Motor neuron (in vitro differentiated cells): ENCODE results near the gene OR11G2. TPM values are rescaled to one million over a fixed set of nuclear protein-coding genes. Genes with fewer than 3 reads are reported as not detected.
"Not testable (repeated sequence)": the region's sequence is repeated elsewhere in the genome, so short reads cannot be mapped to it uniquely, and the experiment has no call there.

Experiments used
- ATAC-seq, 8 experiments: fragments of 200-7000 bp; cut with Tn5 transposase; replicated peaks in 6 of 8; 2 replicates each; pipeline ENCODE4 v1.8.0; 2021; ENCODE audit warnings: mild to moderate bottlenecking in 8 of 8, moderate library complexity in 8 of 8
- H3K27ac ChIP-seq, 2 donors: fragments of 250-450 bp; sonication (Bioruptor Pico); 2 replicates each; pipeline ENCODE4 v1.9.0; 2021; ENCODE audit warnings: antibody characterized with exemption in 2 of 2, mild to moderate bottlenecking in 2 of 2, moderate library complexity in 1 of 2
- H3K4me1 ChIP-seq, 2 donors: fragments of 250-450 bp; sonication (Bioruptor Pico); replicated peaks in 1 of 2; 2 replicates each; pipeline ENCODE4 v1.6.1; 2021; ENCODE audit warnings: antibody characterized with exemption in 2 of 2, mild to moderate bottlenecking in 2 of 2, moderate library complexity in 1 of 2
- H3K4me3 ChIP-seq, 5 donors: fragments of 250-450 bp; sonication (Bioruptor Pico); 2 replicates each; pipeline ENCODE4 v1.9.0; 2021; ENCODE audit warnings: antibody characterized with exemption in 5 of 5, mild to moderate bottlenecking in 5 of 5, moderate library complexity in 4 of 5
- WGBS, 10 experiments: fragments of 450-650 bp; shearing (Covaris generic); methylation state at CpG; one replicate each; pipeline ENCODE4 v1.0.0; 2022; 5-methylcytosine and 5-hydroxymethylcytosine counted together
- in situ Hi-C, 9 experiments: fragments of 400-800 bp; cut with MboI; loops; one replicate each; pipeline ENCODE4 v1.15.0; 2021; ENCODE audit warnings: low sequenced_read_pairs in 9 of 9, low pct_unique_long_range_greater_than_20kb in 2 of 9; ENCODE audit not compliant: unreplicated experiment in 9 of 9
- total RNA-seq, 8 experiments: library from RNA; unstranded; fragments of 300-600 nt; gene quantifications; 2 replicates each; pipeline versions ENCODE4 v1.2.3 to v1.2.4, GENCODE V29; 2022

The OR11G2 gene
- total RNA-seq, result under 1 TPM in 2 of 8 experiments, not detected in 6; 0.05 to 0.81 TPM

- Histone ChIP-seq H3K4me3 (no peak within 1 kb of the TSS), H3K4me1 (no peaks in the 10 kb centered on the region), H3K27ac (no peak within 1 kb of the TSS)
- WGBS, 10 experiments, result 0 to 17% (median 0%) methylated on average over 1 of the region's 1 CpG; no CpG with 5 or more reads in 3 of the 10 experiments
- in situ Hi-C loops, result no loop called here
- no peak for ATAC-seq
Measured at GRCh38 chr14:20190596-20190995, at the start of gene OR11G2. Gene OR11G2 (plus strand): TSS chr14:20190896. CDS start chr14:20197438, 6,542 bp downstream.

GRCh38 chr14:20143911-20144310 lies 46.8 kb upstream of the OR11G2 start:
- no peak for ATAC-seq
- in situ Hi-C loops, result no loop called here
- no peak overlapping the region for H3K27ac ChIP-seq
- no peak overlapping the region for H3K4me3 ChIP-seq
- H3K4me1 ChIP-seq, result no peaks in the 10 kb centered on the region
- WGBS, 10 experiments, result 0 to 36% (median 10%) methylated on average over 1 to 7 of the region's 7 CpGs; no CpG with 5 or more reads in 3 of the 10 experiments

DNA sequence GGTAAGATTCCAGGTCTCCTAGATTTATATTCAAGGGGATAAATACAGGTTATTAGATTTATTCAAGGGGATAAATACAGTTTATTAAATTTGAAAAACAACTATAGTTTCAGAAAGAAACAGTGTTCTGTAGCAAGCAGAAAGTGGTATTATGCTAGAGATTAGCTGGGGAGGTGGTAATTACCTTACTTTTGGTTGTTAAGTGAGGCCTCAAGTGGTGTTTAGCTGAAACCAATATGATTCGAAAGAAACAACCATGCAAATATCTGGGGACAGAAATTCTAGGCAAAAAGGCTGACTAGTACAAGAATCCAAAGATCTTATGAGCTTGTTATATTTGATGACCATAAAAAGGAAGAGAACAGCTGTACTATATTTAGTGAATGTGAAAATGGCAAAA lies 45.9 kb upstream of the OR11G2 start:
- Histone ChIP-seq H3K27ac (no peak overlapping the region), H3K4me3 (no peak overlapping the region), H3K4me1 (no peaks in the 10 kb centered on the region)
- 0 to 38% (median 0%) methylated on average over 1 of the region's 1 CpG; no CpG with 5 or more reads in 2 of the 10 experiments for WGBS, 10 experiments
- in situ Hi-C loops, result no loop called here
- no peak for ATAC-seq

GRCh38 chr14:20164462-20164861 lies 26.2 kb upstream of the OR11G2 start:
- H3K27ac ChIP-seq, result no peak overlapping the region
- ATAC-seq, result no peak
- in situ Hi-C loops, result no loop called here
- no peaks in the 10 kb centered on the region for H3K4me1 ChIP-seq
- H3K4me3 ChIP-seq, result no peak overlapping the region

- no peaks in the 10 kb centered on the region for H3K4me1 ChIP-seq
- H3K27ac ChIP-seq, result no peak overlapping the region
- no peak for ATAC-seq
- in situ Hi-C loops, result no loop called here
- H3K4me3 ChIP-seq, result no peak overlapping the region
Measured at GRCh38 chr14:20167091-20167490, 23.6 kb upstream of the OR11G2 start.

- H3K4me3 ChIP-seq, H3K27ac ChIP-seq, H3K4me1 ChIP-seq, ATAC-seq, in situ Hi-C loops: not testable (repeated sequence)
Measured at GRCh38 chr14:20169852-20170251, 20.8 kb upstream of the OR11G2 start.

DNA sequence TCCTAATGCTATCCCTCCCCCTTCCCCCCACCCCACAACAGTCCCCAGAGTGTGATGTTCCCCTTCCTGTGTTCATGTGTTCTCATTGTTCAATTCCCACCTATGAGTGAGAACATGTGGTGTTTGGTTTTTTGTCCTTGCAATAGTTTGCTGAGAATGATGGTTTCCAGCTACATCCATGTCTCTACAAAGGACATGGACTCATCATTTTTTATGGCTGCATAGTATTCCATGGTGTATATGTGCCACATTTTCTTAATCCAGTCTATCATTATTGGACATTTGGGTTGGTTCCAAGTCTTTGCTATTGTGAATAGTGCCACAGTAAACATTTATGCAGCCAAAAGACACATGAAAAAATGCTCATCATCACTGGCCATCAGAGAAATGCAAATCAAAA lies 16.5 kb upstream of the OR11G2 start:
- in situ Hi-C loops, H3K27ac ChIP-seq, ATAC-seq, H3K4me1 ChIP-seq, H3K4me3 ChIP-seq: not testable (repeated sequence)

DNA sequence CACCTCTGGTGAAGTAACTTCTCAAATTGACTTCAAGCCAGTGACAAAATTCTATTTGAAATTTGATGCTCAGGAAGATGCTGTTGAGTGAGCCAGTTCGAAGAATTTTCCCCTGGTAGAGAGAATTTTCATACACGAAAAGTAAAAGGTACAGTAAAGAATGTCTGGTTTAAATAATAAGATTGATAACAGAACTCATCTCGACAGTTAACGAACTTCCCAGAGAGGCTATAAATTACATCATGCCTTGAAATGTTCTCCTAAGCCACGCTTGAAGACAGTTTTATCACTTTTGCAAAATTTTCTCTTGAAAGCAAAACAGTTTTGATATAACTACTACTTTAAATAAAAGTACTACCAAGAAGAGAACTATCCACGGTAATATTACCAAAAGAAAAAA lies 14.4 kb upstream of the OR11G2 start:
- H3K27ac ChIP-seq, result no peak overlapping the region

GRCh38 chr14:20177433-20177974 lies 13.2 kb upstream of the OR11G2 start:
- H3K4me1 ChIP-seq, result no peaks in the 10 kb centered on the region
- no peak overlapping the region for H3K27ac ChIP-seq
- WGBS, 10 experiments, result 28 to 83% (median 58%) methylated on average over 1 to 7 of the region's 7 CpGs; no CpG with 5 or more reads in 1 of the 10 experiments
- ATAC-seq, result no peak
- H3K4me3 ChIP-seq, result no peak overlapping the region
- in situ Hi-C loops, result no loop called here

More for the DNA sequence above, 14.4 kb upstream of the OR11G2 start:
- Histone ChIP-seq H3K4me1 (no peaks in the 10 kb centered on the region), H3K4me3 (no peak overlapping the region)
- WGBS, 10 experiments, result 9 to 50% (median 18%) methylated on average over 3 to 6 of the region's 6 CpGs
- in situ Hi-C loops, result no loop called here
- no peak for ATAC-seq

DNA sequence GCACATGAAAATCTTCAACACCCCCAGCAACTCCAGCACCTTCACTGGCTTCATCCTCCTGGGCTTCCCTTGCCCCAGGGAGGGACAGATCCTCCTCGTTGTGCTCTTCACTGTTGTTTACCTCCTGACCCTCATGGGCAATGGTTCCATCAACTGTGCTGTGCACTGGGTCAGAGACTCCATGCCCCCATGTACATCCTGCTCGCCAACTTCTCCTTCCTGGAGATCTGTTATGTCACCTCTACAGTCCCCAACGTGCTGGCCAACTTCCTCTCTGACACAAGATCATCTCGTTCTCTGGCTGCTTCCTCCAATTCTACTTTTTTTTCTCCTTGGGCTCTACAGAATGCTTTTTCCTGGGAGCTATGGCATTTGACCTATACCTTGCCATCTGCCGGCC lies 11.5 kb upstream of the OR11G2 start:
- in situ Hi-C loops, result no loop called here
- Histone ChIP-seq H3K27ac (no peak overlapping the region), H3K4me1 (no peaks in the 10 kb centered on the region), H3K4me3 (no peak overlapping the region)
- 0 to 38% (median 20%) methylated on average over 2 to 5 of the region's 5 CpGs; no CpG with 5 or more reads in 3 of the 10 experiments for WGBS, 10 experiments
- ATAC-seq, result no peak

DNA sequence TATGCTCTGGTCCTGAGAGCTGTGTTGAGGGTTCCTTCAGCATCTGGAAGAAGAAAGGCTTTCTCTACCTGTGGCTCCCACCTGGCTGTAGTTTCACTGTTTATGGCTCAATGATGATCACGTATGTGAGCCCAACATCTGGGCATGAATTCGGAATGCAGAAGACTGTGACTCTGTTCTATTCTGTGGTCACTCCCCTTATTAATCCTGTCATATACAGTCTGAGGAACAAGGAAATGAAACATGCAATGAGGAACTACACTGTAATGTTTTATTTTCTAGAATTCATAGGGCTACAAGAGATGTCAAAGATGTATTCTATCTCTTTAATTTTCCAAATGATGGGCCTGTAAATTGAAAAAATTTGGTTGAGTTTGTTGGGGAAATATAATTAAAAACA lies 10.8 kb upstream of the OR11G2 start:
- 0 to 55% (median 17%) methylated on average over 1 to 2 of the region's 2 CpGs; no CpG with 5 or more reads in 2 of the 10 experiments for WGBS, 10 experiments
- no peaks in the 10 kb centered on the region for H3K4me1 ChIP-seq
- no peak overlapping the region for H3K4me3 ChIP-seq
- no peak for ATAC-seq
- H3K27ac ChIP-seq, result no peak overlapping the region
- in situ Hi-C loops, result no loop called here

GRCh38 chr14:20180486-20180885 lies 10.2 kb upstream of the OR11G2 start:
- ATAC-seq, result no peak
- Histone ChIP-seq H3K27ac (no peak overlapping the region), H3K4me3 (no peak overlapping the region), H3K4me1 (no peaks in the 10 kb centered on the region)
- in situ Hi-C loops, result no loop called here
- 0 to 89% (median 40%) methylated on average over 1 to 2 of the region's 2 CpGs; no CpG with 5 or more reads in 2 of the 10 experiments for WGBS, 10 experiments

DNA sequence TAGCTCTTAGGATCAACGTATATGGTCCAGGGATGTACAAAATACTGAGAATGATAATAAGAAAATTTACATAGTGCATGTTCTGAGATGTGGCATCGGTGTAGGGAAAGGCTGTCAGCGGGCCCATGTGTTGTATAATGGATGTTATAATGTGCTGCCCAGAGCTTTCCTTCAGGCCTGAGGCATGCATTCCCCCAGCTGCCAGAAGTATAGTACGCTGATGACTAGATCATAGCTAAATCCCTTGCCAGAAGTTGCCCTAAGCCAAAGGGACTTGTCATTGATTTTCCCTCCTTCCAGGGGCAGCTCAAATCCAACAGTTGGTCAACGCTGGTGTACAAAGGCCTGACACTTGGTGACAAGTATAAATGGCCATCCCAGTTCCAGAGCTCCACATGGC lies 6.5 kb upstream of the OR11G2 start:
- WGBS, 10 experiments, result 0 to 22% (median 6%) methylated on average over 1 to 5 of the region's 5 CpGs; no CpG with 5 or more reads in 4 of the 10 experiments
- Histone ChIP-seq H3K4me1 (no peaks in the 10 kb centered on the region), H3K27ac (no peak overlapping the region), H3K4me3 (no peak overlapping the region)
- no peak for ATAC-seq
- in situ Hi-C loops, result no loop called here

DNA sequence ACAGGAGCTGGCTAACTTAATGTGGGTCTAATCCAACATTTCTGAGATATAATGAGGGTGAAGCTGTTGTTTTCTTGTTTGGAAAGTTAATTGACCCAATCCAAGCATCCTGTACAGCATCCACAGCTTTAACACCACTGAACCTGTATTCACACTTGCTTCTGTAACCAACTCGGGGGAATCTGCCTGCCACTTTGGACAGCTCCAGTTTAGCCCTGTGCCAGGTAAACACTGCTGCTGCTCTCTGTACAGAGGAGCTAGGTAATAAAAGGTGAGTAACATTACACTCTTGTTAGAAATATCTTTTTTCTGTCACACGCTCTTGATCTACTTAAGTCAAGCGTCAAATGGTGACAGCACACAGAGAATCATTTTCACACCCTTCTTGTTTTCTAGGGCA lies 700 bp downstream of the OR11G2 start:
- ATAC-seq, result no peak
- Histone ChIP-seq H3K4me3 (no peak overlapping the region), H3K27ac (no peak overlapping the region), H3K4me1 (no peaks in the 10 kb centered on the region)
- WGBS, 10 experiments, result 0 to 92% (median 53%) methylated on average over 2 to 3 of the region's 3 CpGs
- in situ Hi-C loops, result no loop called here
